SK-N-SH (cell line): Measurements from ENCODE around the gene SYT1. TPM values are rescaled to one million over a fixed set of nuclear protein-coding genes. Genes with fewer than 3 reads are reported as not detected.

ENCODE experiments used
- CTCF ChIA-PET: fragments of 300-600, 350-600 bp; formaldehyde crosslinking; extraction: SDS; loops from one replicate; lab custom pipeline; 2021; lab: Yijun Ruan, JAX
- POLR2A ChIA-PET: fragments of 350-600 bp; sonication (Branson Sonifier 250); formaldehyde crosslinking; extraction: SDS; loops from one replicate; lab custom pipeline; 2020; ENCODE audit warnings: antibody characterized with exemption, inconsistent platforms; lab: Yijun Ruan, JAX
- DNase-seq: peaks from one replicate; pipeline ENCODE4 v3.0.0; 2012
- H2AFZ ChIP-seq: fragments of 200-600 bp; sonication (generic); 2 replicates; pipeline ENCODE4 v1.8.1; 2016; ENCODE audit warnings: antibody characterized with exemption, mild to moderate bottlenecking, low read depth
- H3F3A ChIP-seq: fragments of 200-600 bp; sonication (generic); replicated peaks from 2 replicates; pipeline ENCODE3; 2016; ENCODE audit warnings: antibody characterized with exemption, mild to moderate bottlenecking; ENCODE audit not compliant: insufficient read depth
- H3K27ac ChIP-seq, 2 experiments: fragments of 200-500 bp in 1 of 2; fragments of 200-600 bp in 1 of 2; sonication (Bioruptor generic) in 1 of 2; sonication (generic), shearing (Covaris generic) in 1 of 2; 2 replicates each; pipeline versions ENCODE4 v1.5.1 to v1.6.1; 2014 to 2016; ENCODE audit warnings: low read depth in 2 of 2, inconsistent platforms in 1 of 2, low read length in 1 of 2, mild to moderate bottlenecking in 1 of 2, mixed read lengths in 1 of 2
- H3K27me3 ChIP-seq: fragments of 200-600 bp; sonication (generic), shearing (Covaris generic); 2 replicates; pipeline ENCODE4 v1.6.1; 2016; ENCODE audit warnings: mixed run types; ENCODE audit not compliant: insufficient read depth
- H3K36me3 ChIP-seq, 2 experiments: fragments of 200-500 bp in 1 of 2; fragments of 200-600 bp in 1 of 2; sonication (Bioruptor generic) in 1 of 2; sonication (generic) in 1 of 2; replicated peaks in 1 of 2; 2 replicates each; pipeline versions ENCODE3 to v1.5.1; 2014 to 2016; ENCODE audit warnings: low read length in 1 of 2, mild to moderate bottlenecking in 1 of 2; ENCODE audit not compliant: insufficient read depth in 2 of 2, control insufficient read depth in 1 of 2
- H3K4me1 ChIP-seq, 2 experiments: fragments of 200-500 bp in 1 of 2; fragments of 200-600 bp in 1 of 2; sonication (Bioruptor generic) in 1 of 2; sonication (generic), shearing (Covaris generic) in 1 of 2; 2 replicates each; pipeline versions ENCODE4 v1.5.1 to v1.6.1; 2014 to 2016; ENCODE audit warnings: low read depth in 1 of 2, low read length in 1 of 2, mixed run types in 1 of 2; ENCODE audit not compliant: insufficient read depth in 2 of 2, control insufficient read depth in 1 of 2
- H3K4me2 ChIP-seq: fragments of 200-600 bp; sonication (generic), shearing (Covaris generic); 2 replicates; pipeline ENCODE4 v1.6.1; 2017; ENCODE audit warnings: mixed run types
- H3K4me3 ChIP-seq, 2 experiments: fragments of 200-500 bp in 1 of 2; fragments of 200-600 bp in 1 of 2; sonication (Bioruptor generic) in 1 of 2; sonication (generic), shearing (Covaris generic) in 1 of 2; 2 replicates each; pipeline versions ENCODE4 v1.5.1 to v1.8.1; 2014 to 2016; ENCODE audit warnings: low read depth in 2 of 2, inconsistent platforms in 1 of 2, low read length in 1 of 2, mild to moderate bottlenecking in 1 of 2, mixed read lengths in 1 of 2, moderate library complexity in 1 of 2
- H3K79me2 ChIP-seq: fragments of 200-600 bp; sonication (generic); 2 replicates; pipeline ENCODE4 v1.8.1; 2017; ENCODE audit warnings: mild to moderate bottlenecking; ENCODE audit not compliant: insufficient read depth
- H3K9ac ChIP-seq: fragments of 200-600 bp; sonication (generic); 2 replicates; pipeline ENCODE4 v1.6.1; 2017; ENCODE audit warnings: mixed run types
- H3K9me2 ChIP-seq: fragments of 200-600 bp; sonication (generic); 2 replicates; pipeline ENCODE4 v1.6.1; 2017; ENCODE audit warnings: mixed run types
- H3K9me3 ChIP-seq: fragments of 200-600 bp; sonication (generic); 2 replicates; pipeline ENCODE4 v1.6.1; 2017; ENCODE audit warnings: mixed run types, mild to moderate bottlenecking, moderate library complexity
- H4K20me1 ChIP-seq: fragments of 200-600 bp; sonication (generic); 2 replicates; pipeline ENCODE4 v1.6.1; 2017; ENCODE audit warnings: mild to moderate bottlenecking, mixed run types; ENCODE audit not compliant: insufficient read depth
- CTCF ChIP-seq: fragments of 200-600 bp; sonication (generic); IDR thresholded peaks from 2 replicates; pipeline ENCODE4 v1.6.1; 2017; ENCODE audit warnings: antibody characterized with exemption, mild to moderate bottlenecking, moderate library complexity
- ELF1 ChIP-seq: IDR thresholded peaks from 2 replicates; pipeline ENCODE4 v1.4.0; 2012
- FOSL2 ChIP-seq: IDR thresholded peaks from 2 replicates; pipeline ENCODE4 v1.4.0; 2012; ENCODE audit warnings: low read depth, mild to moderate bottlenecking, moderate library complexity, borderline replicate concordance
- FOXJ3 ChIP-seq: sonication (generic); formaldehyde crosslinking; IDR thresholded peaks from 2 replicates; pipeline ENCODE4 v1.5.1; 2020; ENCODE audit warnings: mild to moderate bottlenecking, missing genetic modification reagents
- MAX ChIP-seq: IDR thresholded peaks from 2 replicates; pipeline ENCODE4 v1.4.0; 2012; ENCODE audit warnings: low read depth
- NFIC ChIP-seq: IDR thresholded peaks from 2 replicates; pipeline ENCODE4 v1.4.0; 2012; ENCODE audit warnings: borderline replicate concordance
- NRF1 ChIP-seq: IDR thresholded peaks from 2 replicates; pipeline ENCODE4 v1.6.1; 2012; ENCODE audit warnings: low read depth, mild to moderate bottlenecking, low read length
- POLR2AphosphoS5 ChIP-seq: IDR thresholded peaks from 2 replicates; pipeline ENCODE4 v1.6.1; 2012; ENCODE audit warnings: low read depth, low read length
- RAD21 ChIP-seq: IDR thresholded peaks from 2 replicates; pipeline ENCODE4 v1.6.1; 2012; ENCODE audit warnings: mild to moderate bottlenecking, low read length
- RCOR1 ChIP-seq: fragments of 150-350 bp; IDR thresholded peaks from 2 replicates; pipeline ENCODE4 v1.6.1; 2017; ENCODE audit warnings: antibody characterized with exemption, low read length
- REST ChIP-seq: IDR thresholded peaks from 2 replicates; pipeline ENCODE4 v1.6.1; 2012; ENCODE audit warnings: mild to moderate bottlenecking, low read depth, low read length, moderate library complexity
- SIN3A ChIP-seq: IDR thresholded peaks from 2 replicates; pipeline ENCODE4 v1.6.1; 2012; ENCODE audit warnings: low read depth, mild to moderate bottlenecking, low read length, moderate library complexity, borderline replicate concordance
- SMC3 ChIP-seq: IDR thresholded peaks from 2 replicates; pipeline ENCODE4 v1.6.1; 2012; ENCODE audit warnings: low read depth, low read length, improper control_type of control experiment
- TEAD4 ChIP-seq: IDR thresholded peaks from 2 replicates; pipeline ENCODE4 v1.4.0; 2012; ENCODE audit warnings: mild to moderate bottlenecking, borderline replicate concordance; ENCODE audit not compliant: insufficient read depth
- USF1 ChIP-seq: IDR thresholded peaks from 2 replicates; pipeline ENCODE4 v1.4.0; 2012; ENCODE audit warnings: low read depth, borderline replicate concordance
- USF2 ChIP-seq: fragments of 150-350 bp; IDR thresholded peaks from 2 replicates; pipeline ENCODE4 v1.6.1; 2017; ENCODE audit warnings: antibody characterized with exemption, low read length, low read depth, borderline replicate concordance
- YY1 ChIP-seq: IDR thresholded peaks from 2 replicates; pipeline ENCODE4 v1.4.0; 2012; ENCODE audit warnings: low read depth, mild to moderate bottlenecking
- ZBTB33 ChIP-seq: IDR thresholded peaks from 2 replicates; pipeline ENCODE4 v1.4.0; 2012; ENCODE audit warnings: low read depth, borderline replicate concordance
- WGBS: methylation state at CpG from one replicate; pipeline ENCODE4 v1.1.6; 2017; ENCODE audit warnings: low lambda C conversion rate; 5-methylcytosine and 5-hydroxymethylcytosine counted together
- polyA plus RNA-seq, 3 experiments: library from polyadenylated mRNA; depleted of rRNA; stranded (reverse); fragments of >200 nt; gene quantifications; 2 replicates each; pipeline ENCODE4 v1.2.3, GENCODE V29; 2012

The SYT1 gene
- polyA plus RNA-seq, 1 of the 3 experiments (the other 2 are of a cell fraction): 12.7 TPM

GRCh38 chr12:79448816-79449215 is 584.2 kb downstream of the SYT1 start:
- no peak overlapping the region for H3K9ac ChIP-seq
- ChIA-PET CTCF (no interaction called here), POLR2A (no interaction called here)

More at GRCh38 chr12:79448816-79449215, 584.2 kb downstream of the SYT1 start:
- Histone ChIP-seq H3K4me1 (peaks cover 4 to 9% of the 10 kb centered on the region in 2 experiments; a peak in 3 of 4 replicates), H2AFZ (no peak overlapping the region), H3K4me2 (no peak overlapping the region), H3K9me2 (no peaks in the 10 kb centered on the region), H3K4me3 (no peak overlapping the region), H3K79me2 (no peaks in the 10 kb centered on the region), H3K27me3 (no peaks in the 10 kb centered on the region), H3K36me3 (peaks cover 30 to 33% of the 10 kb centered on the region in 2 experiments), H3K9me3 (no peaks in the 10 kb centered on the region)
- 96% methylated on average over 10 of the region's 11 CpGs for WGBS
- DNase-seq: no peak
- TF ChIP-seq SIN3A (no peak), POLR2AphosphoS5 (no peak), FOXJ3 (CRISPR knock-in tag) (no peak), CTCF (no peak), MAX (no peak), USF2 (no peak), ELF1 (no peak), FOSL2 (no peak), SMC3 (no peak), USF1 (no peak), REST (no peak), RCOR1 (no peak), NRF1 (no peak), YY1 (no peak), ZBTB33 (no peak), TEAD4 (no peak), RAD21 (no peak), NFIC (no peak)
- TF ChIP-seq, all 33 proteins: peak for 0
- H4K20me1 ChIP-seq: no peaks in the 10 kb centered on the region
- no peak overlapping the region for H3K27ac ChIP-seq
- peaks cover 12% of the 10 kb centered on the region for H3F3A ChIP-seq
